ENCODE results near the gene PDE4D.
"Not testable (repeated sequence)": the region's sequence is repeated elsewhere in the genome, so short reads cannot be mapped to it uniquely, and the experiment has no call there.

The PDE4D gene

DNA sequence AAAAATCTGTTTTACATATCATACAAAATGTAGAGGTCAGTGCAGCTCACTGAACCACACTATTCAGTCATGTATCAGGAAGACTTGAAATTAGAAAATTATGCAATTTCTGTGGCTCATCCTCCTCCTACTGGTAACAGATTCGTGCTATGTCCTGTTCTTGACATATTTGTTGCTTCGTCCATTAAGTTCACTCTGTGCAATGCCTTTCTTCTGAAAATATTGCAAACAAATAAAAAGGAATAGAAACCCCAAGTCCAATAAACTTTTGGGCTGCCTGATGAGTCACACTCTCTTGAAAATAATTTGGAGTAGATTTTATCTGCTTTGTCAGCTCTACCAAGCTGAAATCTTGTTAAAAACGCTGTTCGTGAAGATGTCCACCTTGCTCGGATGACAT lies 919.4 kb downstream of the PDE4D start:
- DNase-seq, result no peak

- no peak for DNase-seq
These were observed 921.2 kb downstream of the PDE4D start for GRCh38 chr5:58972301-58972700.

DNA sequence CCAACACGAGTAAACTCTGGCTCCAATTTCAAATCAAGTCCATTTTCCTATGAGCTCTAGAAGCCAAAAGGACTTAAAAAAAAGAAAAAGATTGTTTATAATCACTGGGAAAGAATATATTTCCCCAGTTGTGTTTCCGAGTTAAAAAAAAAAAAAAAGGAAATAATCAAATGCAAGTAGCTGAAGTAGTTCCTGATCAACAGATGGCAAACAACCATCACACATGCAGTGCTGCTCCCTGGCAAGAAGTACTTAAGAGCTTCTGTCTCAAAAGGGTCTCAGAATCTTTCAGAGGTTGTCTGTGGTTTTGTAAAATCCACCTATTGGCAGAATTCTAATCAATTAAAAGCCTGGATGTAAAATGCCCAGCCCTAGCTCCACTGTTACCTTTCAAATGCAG lies 922.8 kb downstream of the PDE4D start:
- no peak for DNase-seq

GRCh38 chr5:58969795-58970194 lies 923.7 kb downstream of the PDE4D start:
- DNase-seq, result no peak

- no peak for DNase-seq
These were observed 924.3 kb downstream of the PDE4D start for GRCh38 chr5:58969253-58969652.

GRCh38 chr5:58968350-58968749 lies 925.2 kb downstream of the PDE4D start:
- DNase-seq, result no peak

GRCh38 chr5:58967597-58968281 lies 925.8 kb downstream of the PDE4D start:
- DNase-seq, result no peak

- no peak for DNase-seq
These were observed 927.7 kb downstream of the PDE4D start for GRCh38 chr5:58965677-58966414.

- no peak for DNase-seq
These were observed 929.7 kb downstream of the PDE4D start for GRCh38 chr5:58963821-58964220.

DNA sequence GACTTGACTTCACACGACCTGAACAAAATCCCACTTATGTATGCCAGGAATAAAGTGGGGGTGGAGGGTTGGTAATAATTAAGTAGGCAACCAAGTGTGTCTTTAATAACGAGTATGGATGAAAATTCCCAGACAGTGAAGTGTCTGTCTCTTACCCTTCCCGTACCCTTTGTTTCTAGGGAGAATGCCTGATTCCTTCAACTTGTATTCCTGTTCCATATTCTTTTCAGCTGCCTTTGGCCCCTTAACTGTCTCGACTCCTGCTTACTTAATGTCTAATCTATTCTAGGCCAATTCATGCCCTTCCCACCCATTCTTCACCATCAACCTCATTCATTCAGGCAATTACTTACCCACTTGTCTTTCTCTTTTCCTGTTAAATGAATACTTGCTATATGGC lies 930.2 kb downstream of the PDE4D start:
- DNase-seq, result no peak

DNA sequence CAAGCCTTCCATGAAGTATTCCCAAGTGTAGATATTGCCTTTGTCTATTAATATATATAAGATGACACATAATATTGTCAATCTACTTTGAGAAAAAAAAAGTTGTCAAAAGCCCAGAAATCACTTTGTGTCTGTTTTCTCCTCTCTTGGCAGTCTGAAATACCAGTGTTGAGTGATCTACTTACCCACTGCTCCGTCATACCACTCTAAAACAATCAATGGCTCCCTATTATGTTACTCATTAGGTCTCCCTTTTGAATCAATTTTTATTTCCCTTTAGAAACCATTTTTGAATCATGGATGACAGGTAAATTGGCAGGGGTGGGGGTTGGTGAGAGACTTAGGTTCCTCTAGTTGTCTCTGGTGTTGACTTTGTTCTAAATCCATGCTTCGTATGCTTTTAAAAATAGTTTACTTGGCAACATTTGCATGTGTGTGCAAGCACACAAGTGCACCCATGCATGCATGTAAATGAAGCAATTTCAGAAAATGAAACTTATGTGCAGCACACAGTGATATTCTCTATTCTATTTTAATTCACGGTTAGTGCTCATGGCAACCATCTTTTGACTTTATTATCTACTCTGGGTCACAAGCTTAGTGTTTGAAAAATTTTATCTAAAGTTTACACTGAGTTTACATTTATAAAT lies 931.8 kb downstream of the PDE4D start:
- DNase-seq, result no peak

- DNase-seq, result no peak
These were observed 934.8 kb downstream of the PDE4D start for GRCh38 chr5:58958701-58959100.

DNA sequence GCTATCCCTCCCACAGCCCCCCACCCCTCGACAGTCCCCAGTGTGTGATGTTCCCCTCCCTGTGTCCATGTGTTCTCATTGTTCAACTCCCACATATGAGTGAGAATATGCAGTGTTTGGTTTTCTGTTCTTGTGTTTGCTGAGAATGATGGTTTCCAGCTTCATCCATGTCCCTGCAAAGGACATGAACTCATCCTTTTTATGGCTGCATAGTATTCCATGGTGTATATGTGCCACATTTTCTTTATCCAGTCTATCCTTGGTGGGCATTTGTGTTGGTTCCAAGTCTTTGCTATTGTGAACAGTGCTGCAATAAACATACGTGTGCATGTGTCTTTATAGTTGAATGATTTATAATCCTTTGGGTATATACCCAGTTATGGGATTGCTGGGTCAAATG lies 940.3 kb downstream of the PDE4D start:
- not testable (repeated sequence) for DNase-seq

- DNase-seq, result no peak
These were observed 943.3 kb downstream of the PDE4D start for GRCh38 chr5:58950224-58950623.

DNA sequence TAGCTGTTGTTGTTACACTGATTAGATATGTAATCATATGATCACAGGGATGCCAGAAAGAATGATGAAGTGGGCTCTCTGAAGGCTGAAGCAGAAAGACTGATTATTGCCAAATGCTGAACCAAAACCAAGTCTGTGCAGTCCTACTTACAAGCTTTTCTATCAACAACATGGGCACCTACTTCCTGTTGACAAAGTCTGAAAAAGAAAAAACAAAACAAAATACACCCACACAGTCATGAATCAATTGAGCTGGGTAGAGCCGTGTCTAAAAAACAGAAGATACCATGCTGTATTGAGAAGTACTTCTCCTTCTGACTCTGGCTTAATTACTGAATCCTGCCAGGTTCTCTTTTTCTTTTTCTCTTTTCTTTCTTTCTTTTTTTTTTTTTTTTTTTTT lies 947.3 kb downstream of the PDE4D start:
- DNase-seq, result no peak

- DNase-seq, result no peak
These were observed 949.3 kb downstream of the PDE4D start for GRCh38 chr5:58944221-58944620.

GRCh38 chr5:58940446-58940845 lies 953.1 kb downstream of the PDE4D start:
- DNase-seq, result no peak

DNA sequence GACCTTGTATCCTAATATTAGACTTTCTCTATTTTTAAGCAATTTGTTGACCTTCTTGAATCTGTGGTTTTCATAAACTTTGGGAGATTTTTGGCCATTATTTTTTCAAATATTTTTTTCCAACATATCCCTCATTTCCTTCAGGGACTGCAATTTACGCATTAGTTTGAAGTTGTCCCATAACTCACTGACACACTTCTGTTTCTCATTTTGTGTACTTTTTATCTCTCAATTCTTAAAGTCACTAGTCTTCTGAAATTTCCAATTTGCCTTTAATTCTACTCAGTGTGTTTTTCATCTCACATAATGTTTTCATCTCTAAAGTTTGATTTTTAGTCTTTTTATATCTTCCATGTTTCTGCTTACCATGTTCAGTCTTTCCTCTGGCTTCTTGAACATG lies 953.9 kb downstream of the PDE4D start:
- DNase-seq, result no peak

- no peak for DNase-seq
These were observed 954.7 kb downstream of the PDE4D start for GRCh38 chr5:58938563-58939424.

DNA sequence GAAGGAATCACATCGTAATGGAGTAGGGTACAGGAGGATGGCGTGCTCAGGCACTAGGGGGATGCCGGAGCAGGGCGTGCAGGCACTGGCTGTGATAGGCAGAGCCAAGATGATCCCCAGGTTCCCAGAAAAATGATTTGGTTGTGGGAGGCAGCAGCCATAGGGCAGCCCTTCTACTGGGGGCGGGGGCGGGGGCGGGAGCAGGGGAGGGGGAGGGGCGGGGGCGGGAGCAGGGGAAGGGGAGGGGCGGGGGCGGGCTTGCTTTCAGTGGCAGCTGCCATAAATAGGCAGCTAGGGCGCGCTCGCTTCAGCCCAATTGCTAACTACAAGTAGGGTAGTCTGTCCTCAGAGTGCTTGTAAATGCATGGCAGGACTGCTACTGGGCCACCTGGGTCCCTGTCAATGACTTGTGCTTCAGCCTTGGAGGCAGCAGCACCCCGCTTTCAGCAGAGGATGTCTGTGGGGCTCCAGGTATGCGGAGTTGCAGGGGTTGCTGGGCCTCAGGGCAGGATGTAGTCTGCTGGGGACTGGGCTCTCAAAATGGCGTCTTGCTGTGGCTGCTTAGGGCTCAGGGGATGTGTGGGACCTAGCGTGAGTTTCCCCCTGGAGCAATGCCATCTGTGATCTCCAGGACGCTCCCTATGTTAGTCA lies 956.4 kb downstream of the PDE4D start:
- DNase-seq, result no peak

GRCh38 chr5:58934629-58935097 lies 958.9 kb downstream of the PDE4D start:
- no peak for DNase-seq

GRCh38 chr5:58933891-58934628 lies 959.5 kb downstream of the PDE4D start:
- DNase-seq, result no peak
